IPS-NIHi11 (cell line): ENCODE results near the gene BATF2.
"Not testable (repeated sequence)": the region's sequence is repeated elsewhere in the genome, so short reads cannot be mapped to it uniquely, and the experiment has no call there.

Source experiments
- DNase-seq: peaks from one replicate; pipeline ENCODE4 v3.0.0; 2012; ENCODE audit warnings: mixed read lengths, low spot score

Gene BATF2

GRCh38 chr11:65013888-65014725 lies 17.3 kb upstream of the BATF2 start, which contains the start of gene ARL2:
TSS of gene ARL2 (plus strand) at chr11:65014160. CDS start at chr11:65014208, 48 bp downstream.
- DNase-seq, result peak; percentile 97

GRCh38 chr11:65013130-65013887 lies 16.5 kb upstream of the BATF2 start:
- peak; percentile 93 for DNase-seq

- no peak for DNase-seq
Observed at GRCh38 chr11:65008873-65009272, 12.1 kb upstream of the BATF2 start.

- DNase-seq, result no peak
Observed at GRCh38 chr11:65008016-65008415, 11.2 kb upstream of the BATF2 start.

GRCh38 chr11:65003968-65004367 lies 7.2 kb upstream of the BATF2 start:
- DNase-seq, result not testable (repeated sequence)

GRCh38 chr11:65003282-65003681 lies 6.5 kb upstream of the BATF2 start:
- peak; percentile 77 for DNase-seq

GRCh38 chr11:65002706-65003105 lies 5.9 kb upstream of the BATF2 start:
- no peak for DNase-seq

- DNase-seq, result no peak
Observed at GRCh38 chr11:64999478-64999877, 2.7 kb upstream of the BATF2 start.

GRCh38 chr11:64998690-64999431 lies 2.1 kb upstream of the BATF2 start:
- DNase-seq, result no peak

- DNase-seq, result peak; percentile 42
Observed at GRCh38 chr11:64998141-64998540, 1.4 kb upstream of the BATF2 start.

GRCh38 chr11:64996327-64996709 lies 453 bp downstream of the BATF2 start:
- DNase-seq, result no peak

- no peak for DNase-seq
Observed at GRCh38 chr11:64994318-64994717, 2.5 kb downstream of the BATF2 start.

GRCh38 chr11:64990222-64990923 lies 6.4 kb downstream of the BATF2 start:
- no peak for DNase-seq

GRCh38 chr11:64989416-64989815 lies 7.4 kb downstream of the BATF2 start:
- DNase-seq, result no peak

GRCh38 chr11:64987998-64988854 lies 8.5 kb downstream of the BATF2 start:
- no peak for DNase-seq

- not testable (repeated sequence) for DNase-seq
Observed at GRCh38 chr11:64983339-64983738, 13.4 kb downstream of the BATF2 start.

GRCh38 chr11:64976651-64977050 lies 20.1 kb downstream of the BATF2 start:
- DNase-seq, result no peak

GRCh38 chr11:64974124-64974523 lies 22.6 kb downstream of the BATF2 start:
- DNase-seq, result no peak

GRCh38 chr11:64971421-64972233 lies 25.1 kb downstream of the BATF2 start, which contains the start of gene MAJIN:
TSS of gene MAJIN (minus strand) at chr11:64972108. CDS start at chr11:64959405, 12,703 bp downstream.
- peak; percentile 52 for DNase-seq

GRCh38 chr11:64970731-64971151 lies 26.0 kb downstream of the BATF2 start:
- no peak for DNase-seq
